HG03575 (cell line): ENCODE data around the gene KCNK10.

Source experiments
- ATAC-seq: cut with Tn5 transposase; IDR thresholded peaks from one replicate; pipeline ENCODE4 v1.9.1; 2021; ENCODE audit not compliant: unreplicated experiment, insufficient number of reproducible peaks, low FRiP score; ENCODE audit errors: extremely low read depth

Gene KCNK10, protein sequence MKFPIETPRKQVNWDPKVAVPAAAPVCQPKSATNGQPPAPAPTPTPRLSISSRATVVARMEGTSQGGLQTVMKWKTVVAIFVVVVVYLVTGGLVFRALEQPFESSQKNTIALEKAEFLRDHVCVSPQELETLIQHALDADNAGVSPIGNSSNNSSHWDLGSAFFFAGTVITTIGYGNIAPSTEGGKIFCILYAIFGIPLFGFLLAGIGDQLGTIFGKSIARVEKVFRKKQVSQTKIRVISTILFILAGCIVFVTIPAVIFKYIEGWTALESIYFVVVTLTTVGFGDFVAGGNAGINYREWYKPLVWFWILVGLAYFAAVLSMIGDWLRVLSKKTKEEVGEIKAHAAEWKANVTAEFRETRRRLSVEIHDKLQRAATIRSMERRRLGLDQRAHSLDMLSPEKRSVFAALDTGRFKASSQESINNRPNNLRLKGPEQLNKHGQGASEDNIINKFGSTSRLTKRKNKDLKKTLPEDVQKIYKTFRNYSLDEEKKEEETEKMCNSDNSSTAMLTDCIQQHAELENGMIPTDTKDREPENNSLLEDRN

DNA sequence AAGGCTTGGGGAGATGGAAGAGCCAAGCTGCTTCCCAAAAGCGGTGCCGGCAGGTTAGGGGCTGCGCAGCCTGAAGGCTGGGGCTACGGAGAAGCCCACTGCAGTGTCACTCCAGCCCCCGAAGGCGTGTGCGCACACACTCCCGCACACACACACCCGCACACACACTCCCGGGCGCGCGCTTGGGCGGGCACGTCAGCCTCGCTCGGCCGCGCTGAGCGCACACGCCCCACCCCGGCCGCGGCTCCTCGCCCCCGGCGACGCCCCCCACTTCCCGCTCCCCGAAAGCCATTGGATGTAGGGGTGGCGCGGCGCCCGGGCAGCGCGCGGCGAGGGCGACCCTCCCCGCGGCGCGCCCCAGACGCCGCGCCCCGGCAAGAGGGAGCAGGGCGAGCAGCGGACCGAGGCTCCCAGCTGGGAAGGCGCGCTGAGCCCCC lies at the start of gene KCNK10:
TSS of gene KCNK10 (minus strand) at position 184 of the 437 bp plus-strand sequence. CDS start 471 bp downstream, outside the sequence.
- ATAC-seq: no peak

DNA sequence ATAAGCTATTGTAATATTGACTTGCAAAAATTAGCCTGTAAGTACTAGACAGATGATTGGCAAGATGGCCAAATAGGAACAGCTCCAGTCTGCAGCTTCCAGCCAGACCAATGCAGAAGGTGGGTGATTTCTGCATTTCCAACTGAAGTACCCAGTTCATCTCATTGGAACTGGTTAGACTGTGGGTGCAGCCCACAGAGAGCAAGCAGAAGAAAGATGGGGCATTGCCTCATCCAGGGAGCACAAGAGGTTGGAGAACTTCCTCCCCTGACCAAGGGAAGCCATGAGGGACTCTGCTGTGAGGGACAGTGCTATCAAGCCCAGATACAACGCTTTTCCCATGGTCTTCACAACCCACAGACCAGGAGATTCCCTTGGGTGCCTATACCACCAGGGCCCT lies 46.4 kb upstream of the KCNK10 start:
- ATAC-seq: no peak

DNA sequence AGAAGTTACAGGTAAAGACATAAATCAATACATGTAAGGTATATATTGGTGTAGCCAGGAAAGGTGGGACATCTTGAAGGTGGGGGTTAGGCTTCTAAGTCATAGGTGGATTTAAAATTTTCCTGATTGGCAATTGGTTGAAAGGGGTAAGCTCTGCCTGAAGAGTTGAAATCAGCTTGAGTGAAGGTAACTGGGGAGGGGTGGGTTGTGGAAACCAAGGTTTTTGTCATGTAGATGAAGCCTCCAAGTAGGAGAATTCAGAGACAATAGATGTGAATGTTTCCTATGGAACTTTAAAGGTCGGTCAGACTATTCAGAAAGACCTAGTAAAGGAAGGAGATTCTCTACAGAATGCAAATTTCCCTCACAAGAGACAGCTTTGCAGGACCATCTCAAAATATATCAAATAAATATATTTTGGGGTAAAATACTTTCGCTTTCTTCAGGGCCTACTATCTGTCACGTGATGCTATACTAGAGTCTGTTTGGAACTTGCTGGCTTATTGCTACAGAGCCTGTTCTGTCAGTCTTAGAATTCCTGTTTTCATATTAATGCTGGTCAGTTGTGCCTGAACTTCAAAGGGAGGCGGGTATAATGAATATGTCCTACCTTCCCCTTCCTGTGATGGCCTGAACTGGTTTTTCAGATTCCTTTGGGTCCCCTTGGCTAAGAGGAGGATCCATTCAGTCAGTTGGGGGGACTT lies 41.8 kb upstream of the KCNK10 start:
- no peak for ATAC-seq

DNA sequence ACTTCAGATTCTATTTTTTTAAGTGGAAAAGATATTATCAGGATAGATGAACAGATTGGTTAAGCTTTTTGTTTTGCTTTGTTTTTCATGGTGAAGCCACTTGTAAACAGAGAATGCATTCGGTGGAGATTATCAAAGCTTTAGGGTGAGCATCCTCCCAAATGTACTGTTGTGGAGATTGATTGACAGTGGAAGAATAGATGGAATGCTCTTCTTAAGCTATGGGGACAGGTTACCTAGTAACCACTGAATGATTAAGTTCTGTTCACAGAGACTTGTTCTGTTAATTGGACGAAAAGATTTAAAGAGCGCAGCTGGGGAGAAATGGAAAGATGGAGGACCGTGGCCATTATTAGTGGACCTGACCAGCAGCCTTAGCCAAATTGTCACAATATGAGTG lies 40.6 kb upstream of the KCNK10 start:
- ATAC-seq: no peak

DNA sequence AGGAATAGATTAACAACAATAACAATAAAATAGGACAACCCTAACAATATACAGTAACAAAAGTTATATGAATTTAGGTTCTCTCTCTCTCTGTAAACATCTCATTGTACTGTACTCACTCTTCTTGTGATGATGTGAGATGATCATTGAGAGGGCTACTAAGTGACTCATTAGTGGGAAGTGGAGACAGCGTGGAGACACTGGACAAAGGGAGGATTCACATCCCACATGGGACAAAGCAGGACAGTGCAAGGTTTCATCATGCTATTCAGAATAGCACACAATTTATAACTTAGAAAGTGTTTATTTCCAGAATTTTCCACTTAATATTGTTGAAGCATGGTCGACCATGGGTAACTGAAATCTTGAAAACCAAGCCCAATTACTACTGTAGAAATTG lies 36.4 kb upstream of the KCNK10 start:
- ATAC-seq: no peak

DNA sequence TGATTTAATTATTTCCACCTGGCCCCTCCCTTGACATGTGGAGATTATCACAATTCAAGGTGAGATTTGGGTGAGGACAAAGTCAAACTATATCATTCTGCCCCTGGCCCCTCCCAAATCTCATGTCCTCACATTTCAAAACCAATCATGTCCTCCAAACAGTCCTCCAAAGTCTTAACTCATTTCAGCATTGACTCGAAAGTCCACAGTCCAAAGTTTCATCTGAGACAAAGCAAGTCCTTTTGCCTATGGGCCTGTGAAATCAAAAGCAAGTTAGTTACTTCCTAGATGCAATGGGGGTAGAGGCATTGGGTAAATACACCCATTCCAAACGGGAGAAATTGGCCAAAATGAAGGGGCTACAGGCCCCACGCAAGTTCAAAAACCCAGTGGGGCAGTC lies 31.3 kb upstream of the KCNK10 start:
- no peak for ATAC-seq

DNA sequence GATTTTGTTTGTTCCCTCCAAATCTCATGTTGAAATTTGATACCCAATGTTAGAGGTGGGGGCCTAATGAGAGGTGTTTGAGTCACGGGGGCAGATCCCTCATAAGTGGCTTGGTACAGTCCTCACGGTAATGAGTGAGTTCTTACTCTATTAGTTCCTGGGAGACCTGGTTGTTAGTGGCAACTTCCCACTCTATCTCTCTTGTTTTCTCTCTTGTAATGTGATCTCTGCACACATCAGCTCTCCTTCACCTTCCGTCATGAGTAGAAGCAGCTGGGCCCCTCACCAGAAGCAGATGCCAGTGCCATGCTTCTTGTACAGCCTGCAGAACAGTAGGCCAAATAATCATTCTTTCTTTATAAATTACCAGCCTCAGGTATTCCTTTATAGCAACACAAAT lies 29.6 kb upstream of the KCNK10 start:
- ATAC-seq: no peak

DNA sequence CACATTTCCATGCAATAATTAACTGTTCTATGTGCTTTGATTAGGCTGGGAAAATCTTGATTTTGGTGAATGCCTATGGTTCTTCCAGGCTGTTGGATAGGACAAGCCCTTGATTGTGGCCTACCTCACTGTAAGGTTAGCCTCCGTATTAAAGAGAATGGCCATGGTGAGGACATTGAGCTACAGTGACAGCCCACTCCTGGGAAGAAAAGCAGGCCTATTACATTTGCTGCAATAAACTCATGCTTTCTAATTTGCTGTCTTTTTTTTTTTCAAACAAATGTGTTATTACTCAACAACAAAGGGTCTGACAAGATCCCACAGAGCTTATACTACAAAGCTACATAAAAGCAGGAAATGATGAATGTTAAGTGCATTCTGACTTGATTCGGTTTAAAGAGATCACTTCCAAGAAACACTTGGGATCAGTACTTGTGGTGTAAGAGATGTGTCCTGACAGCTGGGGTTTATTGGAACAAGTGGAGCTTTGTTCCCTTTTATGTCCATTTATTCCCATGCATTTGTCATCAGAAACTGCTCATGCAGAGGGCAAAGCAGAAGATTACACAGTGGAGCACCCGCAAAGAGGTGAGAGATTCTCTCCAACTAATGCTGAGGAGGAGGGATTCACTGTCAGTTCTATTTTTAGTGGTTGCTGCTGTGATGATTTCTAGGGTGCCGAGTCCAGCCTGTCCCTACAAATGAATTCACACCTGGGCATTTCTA lies 29.1 kb upstream of the KCNK10 start:
- ATAC-seq: no peak

DNA sequence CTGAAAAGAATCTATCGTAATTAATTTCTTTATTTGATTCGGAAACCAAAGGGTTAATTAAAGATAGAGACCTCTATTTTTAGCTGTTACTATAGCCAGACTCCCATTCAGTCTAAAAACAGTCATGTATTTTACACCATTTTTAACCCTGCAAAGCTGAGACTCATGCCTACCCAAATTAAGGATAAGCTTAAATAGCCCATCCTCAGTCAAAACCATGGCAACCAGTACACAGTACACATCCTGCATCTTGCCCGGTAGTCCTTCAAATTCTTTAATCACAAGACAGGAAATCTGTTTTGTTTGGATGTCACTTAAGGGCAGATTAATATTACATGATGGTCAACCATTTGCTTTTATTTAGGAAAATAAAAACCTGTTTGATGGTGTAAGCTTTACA lies 25.5 kb upstream of the KCNK10 start:
- ATAC-seq: no peak

DNA sequence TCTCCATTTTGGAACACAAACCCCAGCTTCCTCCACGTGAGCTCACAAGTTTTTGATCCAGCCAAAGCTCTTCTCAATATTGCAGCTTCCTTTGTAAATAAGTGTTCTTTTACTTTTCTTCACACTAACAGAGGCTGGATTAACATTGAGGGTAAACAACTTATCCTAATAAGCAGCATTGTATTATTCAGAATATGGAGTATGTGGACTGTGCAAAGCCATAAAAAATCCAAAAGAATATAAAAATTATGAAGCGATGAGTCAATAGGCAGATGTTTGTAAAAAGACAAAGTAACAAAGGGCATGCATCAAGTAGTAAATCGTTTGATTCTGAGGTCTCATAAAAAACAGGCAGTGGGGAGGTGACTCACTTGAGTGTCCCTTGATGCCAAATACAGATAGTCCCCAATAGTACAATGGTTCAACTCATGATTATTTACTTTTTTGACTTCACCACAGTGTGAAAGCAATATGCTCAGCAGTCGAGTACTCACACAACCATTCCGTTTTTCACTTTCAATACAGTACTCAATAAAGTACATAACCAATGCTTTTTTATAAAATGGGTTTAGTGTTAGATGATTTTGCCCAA lies 23.1 kb upstream of the KCNK10 start:
- ATAC-seq: no peak

DNA sequence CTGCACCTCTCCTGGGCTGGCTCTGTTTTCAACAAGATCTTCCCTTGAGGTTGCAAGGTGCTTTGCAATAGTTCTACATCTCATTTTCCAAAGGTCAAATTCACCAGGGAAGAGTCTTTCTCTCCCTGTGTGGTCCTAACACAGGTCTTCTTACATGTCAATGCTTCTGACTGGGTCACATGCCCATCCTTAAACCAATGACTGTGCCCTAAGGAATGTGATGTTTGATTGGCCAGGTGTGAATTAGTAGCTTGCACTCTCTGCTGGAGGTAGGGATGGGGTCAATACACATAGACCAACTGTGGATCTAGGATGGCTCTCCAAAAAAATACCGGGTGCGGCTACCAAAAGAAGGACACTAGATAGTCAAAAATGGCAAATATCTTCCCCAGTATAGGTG lies 19.9 kb upstream of the KCNK10 start:
- ATAC-seq: no peak

DNA sequence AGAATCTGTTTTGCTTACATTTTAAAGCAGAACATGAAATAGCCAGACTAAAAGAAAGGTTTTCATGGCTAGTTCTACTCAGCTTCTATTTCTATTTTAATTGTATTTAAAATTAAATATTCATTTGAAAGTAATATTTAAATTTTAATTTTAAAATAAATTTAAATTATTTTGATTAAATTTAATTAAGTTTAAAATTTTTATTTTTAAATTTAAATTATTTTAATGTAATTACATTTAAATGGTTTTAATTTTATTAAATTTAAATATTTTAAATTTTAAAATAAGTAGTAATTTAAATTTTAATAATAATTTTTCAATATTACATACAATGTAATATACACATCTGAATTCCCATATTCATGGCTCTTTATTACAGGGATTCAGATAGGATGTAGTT lies 17.3 kb upstream of the KCNK10 start:
- ATAC-seq: no peak

DNA sequence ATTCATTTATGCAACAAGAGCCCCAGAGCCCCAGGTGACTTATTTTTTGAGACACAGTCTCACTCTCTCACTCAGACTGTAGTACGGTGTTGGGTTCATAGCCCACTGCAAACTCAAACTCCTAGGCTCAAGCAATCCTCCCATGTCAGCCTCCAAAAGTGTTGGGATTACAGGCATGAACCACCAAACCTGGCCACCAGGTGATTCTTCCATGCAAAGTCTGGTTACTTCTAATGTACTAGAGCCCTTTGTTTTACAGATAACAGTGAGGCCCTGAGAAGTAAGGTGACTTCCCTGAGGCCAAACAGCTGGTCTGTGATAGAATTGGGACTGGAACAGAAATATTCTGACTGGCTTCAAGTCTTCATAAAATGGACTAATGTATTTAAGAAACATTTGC lies 10.0 kb upstream of the KCNK10 start:
- ATAC-seq: no peak

DNA sequence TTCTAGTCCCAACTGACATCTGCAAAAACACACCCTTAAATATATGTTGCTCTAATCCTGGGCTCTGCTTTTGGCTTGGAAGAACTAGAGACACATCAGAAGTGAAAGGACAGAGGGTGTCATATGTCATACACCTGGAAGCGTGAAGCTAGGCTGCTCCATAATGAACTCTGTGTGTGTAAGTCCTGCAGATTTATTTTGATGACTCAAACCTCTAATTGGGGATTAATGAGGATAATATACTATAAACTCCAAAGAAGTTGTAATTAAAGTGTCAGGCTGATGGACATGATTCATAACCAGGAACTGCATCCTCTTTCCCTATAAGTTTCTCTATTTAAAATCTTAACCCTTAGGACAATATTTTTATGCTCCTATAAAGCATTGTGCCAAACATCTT lies 4.4 kb upstream of the KCNK10 start:
- ATAC-seq: no peak

DNA sequence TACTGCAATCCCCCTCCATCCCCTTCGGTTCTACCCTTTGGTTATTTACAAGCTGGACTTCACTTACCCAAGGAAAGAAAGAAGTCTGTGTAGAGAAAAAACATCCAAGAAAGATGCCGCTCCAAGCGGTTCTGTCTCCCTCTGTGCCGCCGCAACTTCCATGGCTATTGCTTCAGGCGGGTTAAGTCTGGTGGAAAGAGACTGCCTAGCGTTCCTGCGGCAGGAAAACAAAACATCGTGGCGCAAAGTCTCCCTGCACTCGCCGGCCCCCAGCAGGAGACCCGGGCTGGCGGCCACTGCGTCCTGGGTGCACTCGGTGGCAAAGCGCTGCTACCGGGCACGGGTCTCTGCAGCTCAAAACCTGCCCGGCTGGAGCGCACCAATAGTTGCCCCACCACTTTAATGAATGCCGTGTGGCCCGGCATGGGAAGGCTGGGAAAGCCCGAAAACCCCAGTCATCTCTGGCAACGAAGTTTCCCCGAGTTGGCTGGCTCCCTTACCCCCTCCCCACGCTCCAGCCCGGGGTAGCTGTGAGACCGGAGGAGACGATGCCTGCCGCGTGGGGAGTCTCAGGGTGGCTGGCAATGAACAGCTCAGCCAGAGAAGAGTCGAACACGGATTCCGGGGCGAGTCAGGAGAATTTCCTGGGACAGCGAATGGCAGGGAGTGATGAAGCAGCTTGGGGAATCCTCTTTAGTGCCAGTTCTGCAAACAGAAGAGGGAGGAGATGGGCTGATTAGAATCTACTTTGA lies 3.5 kb upstream of the KCNK10 start:
- ATAC-seq: no peak

DNA sequence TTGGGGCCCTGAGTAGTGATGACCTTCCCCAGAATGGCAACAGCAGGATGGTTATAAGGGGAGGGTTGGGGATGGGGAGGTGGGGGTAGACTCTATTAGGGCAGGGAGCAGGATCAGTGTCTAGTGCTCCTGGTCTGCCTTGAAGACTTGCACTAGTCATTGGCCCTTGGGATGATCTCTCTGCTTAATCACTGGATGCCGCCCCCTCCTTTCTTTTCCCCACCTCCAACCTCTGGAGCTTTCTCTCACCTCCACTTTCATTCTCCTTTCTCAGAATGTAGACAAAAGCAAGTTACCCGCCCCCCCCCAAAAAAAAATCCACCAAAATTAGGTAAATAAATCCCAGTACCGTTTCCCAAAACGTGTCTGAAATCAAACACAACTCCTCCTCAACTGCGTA lies 2.8 kb upstream of the KCNK10 start:
- ATAC-seq: no peak

DNA sequence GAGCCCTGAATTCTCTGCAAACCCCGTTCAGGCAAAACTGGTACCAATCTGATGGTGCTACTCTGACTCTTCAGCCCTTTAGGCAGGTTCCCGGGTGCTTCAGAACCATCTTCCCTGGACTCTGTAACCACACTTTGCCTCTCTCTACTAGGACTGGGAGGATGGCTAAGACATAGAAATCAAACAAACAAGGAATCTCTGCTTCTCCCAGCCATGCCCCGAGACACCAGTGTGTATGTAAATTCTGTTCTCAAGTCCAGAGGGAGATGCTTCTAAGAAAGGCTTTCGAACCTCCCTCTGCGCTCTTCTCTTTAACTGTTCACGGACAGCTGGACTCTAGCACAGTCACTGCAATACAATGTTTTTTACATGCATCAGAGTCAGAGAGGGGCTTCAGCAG lies 1.9 kb upstream of the KCNK10 start:
- ATAC-seq: no peak

DNA sequence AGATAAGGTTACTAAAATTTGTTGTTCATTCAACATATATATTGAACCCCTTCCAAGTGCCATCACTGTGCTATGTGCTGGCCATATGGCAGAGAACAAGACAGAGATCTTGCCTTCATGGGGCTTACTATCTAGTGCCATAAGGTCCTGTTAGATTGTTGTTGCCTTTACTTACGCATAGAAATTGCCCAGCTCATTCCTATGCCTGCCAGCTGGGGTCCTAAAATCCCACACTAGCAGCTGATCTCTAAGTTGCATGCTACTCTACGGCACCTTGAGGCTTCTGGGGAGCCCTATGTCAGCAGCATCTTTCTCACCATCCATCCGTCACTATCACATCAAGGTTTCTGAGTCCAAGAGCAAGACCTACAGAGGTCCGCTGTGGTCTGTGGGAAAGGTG lies 1.4 kb upstream of the KCNK10 start:
- no peak for ATAC-seq
